Mesothelial cell of epicardium (in vitro differentiated cells): ENCODE data around the gene AUH. TPM values are rescaled to one million over a fixed set of nuclear protein-coding genes. Genes with fewer than 3 reads are reported as not detected.
A peak's percentile ranks its signal among the peaks of the same experiment; 100 is the strongest.

Experiments
- DNase-seq, 2 experiments: peaks; one replicate each; pipeline ENCODE4 v3.0.0; 2021; ENCODE audit warnings: low spot score in 2 of 2; ENCODE audit not compliant: unreplicated experiment in 2 of 2
- H3K27ac Mint-ChIP-seq: 2 replicates; pipeline ENCODE4 v1.8.0; 2021; ENCODE audit warnings: mixed read lengths
- H3K27me3 Mint-ChIP-seq: 2 replicates; pipeline ENCODE4 v1.8.0; 2021; ENCODE audit warnings: low read depth, mixed read lengths
- H3K36me3 Mint-ChIP-seq: 2 replicates; pipeline ENCODE4 v1.8.0; 2021; ENCODE audit warnings: mixed read lengths
- H3K4me1 Mint-ChIP-seq: 2 replicates; pipeline ENCODE4 v1.8.0; 2021; ENCODE audit warnings: mixed read lengths
- H3K4me3 Mint-ChIP-seq: 2 replicates; pipeline ENCODE4 v1.8.0; 2021; ENCODE audit warnings: mild to moderate bottlenecking, moderate library complexity, mixed read lengths
- H3K9me3 Mint-ChIP-seq: 2 replicates; pipeline ENCODE4 v1.8.0; 2021; ENCODE audit warnings: mixed read lengths
- total RNA-seq: library from RNA; stranded (reverse); gene quantifications from 3 replicates; pipeline ENCODE4 v1.2.1, GENCODE V29; 2021
- TF ChIP-seq, protein P1 (sequence below): fragments of 200-600 bp; sonication (generic); IDR thresholded peaks from one replicate; pipeline ENCODE4 v1.5.0; 2021; ENCODE audit warnings: antibody characterized with exemption; ENCODE audit not compliant: unreplicated experiment

AUH gene
- total RNA-seq, 1 donor from 2014 or later: 24.8 TPM

DNA sequence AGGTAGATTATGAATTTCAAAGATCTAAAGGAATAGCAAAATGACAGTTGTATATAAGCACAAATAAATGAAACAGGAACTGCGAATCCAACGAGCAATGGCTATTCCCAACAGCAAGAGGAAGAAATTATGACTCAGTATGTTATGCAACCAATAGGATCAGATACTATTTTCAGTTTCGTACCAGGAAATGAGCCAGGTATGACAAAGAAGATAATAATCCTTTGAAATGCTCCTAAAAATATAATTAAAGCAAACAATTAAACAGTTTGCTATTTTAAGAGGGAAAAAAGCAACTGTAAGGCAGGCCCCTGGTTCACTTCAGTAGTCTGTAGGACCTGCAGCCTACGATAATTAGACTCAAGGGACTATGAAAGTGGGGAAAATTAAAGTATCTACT lies 58.9 kb downstream of the AUH start:
- H3K27me3 Mint-ChIP-seq: no peaks in the 10 kb centered on the region
- no peaks in the 10 kb centered on the region for H3K36me3 Mint-ChIP-seq
- H3K9me3 Mint-ChIP-seq: no peaks in the 10 kb centered on the region
- no peak overlapping the region for H3K4me3 Mint-ChIP-seq
- no peak overlapping the region for H3K27ac Mint-ChIP-seq
- TF ChIP-seq, protein P1, sequence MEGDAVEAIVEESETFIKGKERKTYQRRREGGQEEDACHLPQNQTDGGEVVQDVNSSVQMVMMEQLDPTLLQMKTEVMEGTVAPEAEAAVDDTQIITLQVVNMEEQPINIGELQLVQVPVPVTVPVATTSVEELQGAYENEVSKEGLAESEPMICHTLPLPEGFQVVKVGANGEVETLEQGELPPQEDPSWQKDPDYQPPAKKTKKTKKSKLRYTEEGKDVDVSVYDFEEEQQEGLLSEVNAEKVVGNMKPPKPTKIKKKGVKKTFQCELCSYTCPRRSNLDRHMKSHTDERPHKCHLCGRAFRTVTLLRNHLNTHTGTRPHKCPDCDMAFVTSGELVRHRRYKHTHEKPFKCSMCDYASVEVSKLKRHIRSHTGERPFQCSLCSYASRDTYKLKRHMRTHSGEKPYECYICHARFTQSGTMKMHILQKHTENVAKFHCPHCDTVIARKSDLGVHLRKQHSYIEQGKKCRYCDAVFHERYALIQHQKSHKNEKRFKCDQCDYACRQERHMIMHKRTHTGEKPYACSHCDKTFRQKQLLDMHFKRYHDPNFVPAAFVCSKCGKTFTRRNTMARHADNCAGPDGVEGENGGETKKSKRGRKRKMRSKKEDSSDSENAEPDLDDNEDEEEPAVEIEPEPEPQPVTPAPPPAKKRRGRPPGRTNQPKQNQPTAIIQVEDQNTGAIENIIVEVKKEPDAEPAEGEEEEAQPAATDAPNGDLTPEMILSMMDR: no peak
- H3K4me1 Mint-ChIP-seq: peaks cover 46% of the 10 kb centered on the region
- DNase-seq: no peak

DNA sequence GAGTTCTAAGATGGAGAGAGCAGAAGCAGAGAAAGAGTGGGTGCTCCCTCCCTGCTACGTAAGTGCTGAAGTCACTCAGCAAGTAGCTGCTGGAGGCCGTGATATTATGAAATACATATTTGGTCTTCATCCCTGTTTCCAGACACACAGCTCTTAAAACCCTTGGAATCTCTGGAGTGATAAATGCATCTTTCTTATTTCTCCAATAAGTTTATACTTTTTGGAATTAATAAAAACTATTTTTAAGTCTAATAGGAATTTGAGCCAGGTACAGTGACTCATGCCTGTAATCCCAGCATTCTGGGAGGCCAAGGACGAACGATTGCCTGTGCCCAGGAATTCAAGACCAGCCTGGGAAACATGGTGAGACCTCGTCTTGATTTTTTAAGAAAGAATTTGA lies 60.6 kb downstream of the AUH start:
- Mint-ChIP-seq H3K36me3 (peaks cover 5% of the 10 kb centered on the region), H3K4me3 (no peak overlapping the region), H3K27ac (peak overlapping the region; percentile 80), H3K9me3 (no peaks in the 10 kb centered on the region), H3K4me1 (peaks cover 51% of the 10 kb centered on the region), H3K27me3 (no peaks in the 10 kb centered on the region)
- DNase-seq: no peak
- TF ChIP-seq, protein P1: no peak

DNA sequence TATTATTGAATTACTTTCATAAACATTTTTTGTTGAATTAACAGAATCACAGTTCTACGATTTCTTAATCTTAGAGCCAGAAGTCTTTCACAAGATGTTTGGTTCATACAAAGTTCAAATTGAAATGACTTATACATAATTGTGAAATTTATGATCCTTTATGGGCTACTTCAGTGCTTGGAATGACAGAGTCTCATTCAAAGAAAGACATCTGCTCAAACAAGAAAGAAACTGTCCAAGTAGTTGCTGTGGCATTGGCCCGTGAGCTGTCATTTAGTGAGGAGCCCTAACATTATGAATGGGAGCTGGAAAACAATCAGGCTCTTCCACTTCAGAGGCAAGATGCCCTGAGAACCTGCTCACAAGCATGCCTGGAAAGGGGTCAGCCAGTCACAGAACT lies 63.4 kb downstream of the AUH start:
- Mint-ChIP-seq H3K9me3 (peaks cover 3% of the 10 kb centered on the region), H3K27me3 (no peaks in the 10 kb centered on the region), H3K4me3 (no peak overlapping the region), H3K27ac (peak overlapping the region; percentile 86), H3K36me3 (peaks cover 27% of the 10 kb centered on the region), H3K4me1 (peaks cover 37% of the 10 kb centered on the region)
- no peak for DNase-seq
- TF ChIP-seq, protein P1: no peak

DNA sequence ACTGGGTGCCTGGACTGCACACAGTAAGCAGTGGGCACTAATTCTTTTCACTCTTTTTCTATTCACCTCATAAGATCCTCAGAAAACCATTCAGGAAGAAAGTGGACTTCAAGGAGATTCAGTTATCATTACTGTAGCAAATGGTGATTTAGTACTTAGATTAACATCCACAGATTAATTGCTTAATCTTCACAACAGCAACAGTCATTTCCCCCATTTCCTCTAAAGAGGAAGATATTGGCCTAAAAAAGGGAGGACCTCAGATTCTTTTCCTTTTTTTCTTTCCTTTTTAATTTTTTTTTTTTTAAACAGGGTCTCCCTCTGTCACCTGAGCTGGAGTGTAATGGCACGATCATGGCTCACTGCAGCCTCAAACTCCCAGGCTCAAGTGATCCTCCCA lies 64.4 kb downstream of the AUH start:
- Mint-ChIP-seq H3K4me3 (no peak overlapping the region), H3K4me1 (peaks cover 37% of the 10 kb centered on the region), H3K36me3 (peaks cover 37% of the 10 kb centered on the region), H3K9me3 (peaks cover 3% of the 10 kb centered on the region), H3K27ac (peak overlapping the region; percentile 18), H3K27me3 (no peaks in the 10 kb centered on the region)
- no peak for DNase-seq
- TF ChIP-seq, protein P1: no peak

DNA sequence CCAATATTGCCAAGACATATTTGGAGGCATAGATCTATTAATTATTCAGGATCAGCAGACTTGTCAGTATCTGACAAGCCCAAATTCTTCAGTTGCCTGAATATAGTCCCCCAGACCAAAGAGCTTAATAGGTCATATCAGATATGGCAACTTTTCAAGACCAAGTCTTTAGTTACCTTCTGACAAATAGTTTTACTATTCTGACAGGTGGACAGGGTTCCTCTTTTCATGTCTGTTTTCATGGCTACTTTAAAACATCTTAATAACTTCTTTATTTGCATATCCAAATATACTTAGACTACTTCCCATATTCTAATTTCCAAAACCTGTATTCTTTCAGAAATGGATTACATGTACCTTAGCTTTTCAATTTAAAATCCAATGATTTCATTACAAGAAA lies 65.4 kb downstream of the AUH start:
- TF ChIP-seq, protein P1: no peak

DNA sequence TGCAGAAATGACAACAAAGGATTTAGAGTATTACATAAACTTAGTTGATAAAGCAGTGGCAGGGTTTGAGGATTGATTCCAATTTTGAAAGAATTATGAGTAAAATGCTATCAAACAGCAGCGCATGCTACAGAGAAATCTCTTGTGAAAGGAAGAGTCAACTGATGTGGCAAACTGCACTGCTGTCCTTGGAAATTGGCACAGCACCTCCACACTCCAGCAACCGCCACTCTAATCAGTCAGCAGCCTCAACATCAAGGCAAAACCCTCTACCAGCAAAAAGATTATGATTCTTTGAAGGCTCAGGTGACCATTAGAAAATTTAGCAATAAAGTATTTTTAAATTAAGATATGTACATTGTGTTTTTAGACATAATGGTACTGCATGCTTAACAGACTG lies 66.4 kb downstream of the AUH start:
- no peak overlapping the region for H3K27ac Mint-ChIP-seq
- no peak for DNase-seq
- peaks cover 37% of the 10 kb centered on the region for H3K4me1 Mint-ChIP-seq
- TF ChIP-seq, protein P1: no peak
- no peak overlapping the region for H3K4me3 Mint-ChIP-seq
- H3K36me3 Mint-ChIP-seq: peaks cover 45% of the 10 kb centered on the region
- H3K27me3 Mint-ChIP-seq: no peaks in the 10 kb centered on the region
- H3K9me3 Mint-ChIP-seq: peaks cover 3% of the 10 kb centered on the region

More for the DNA sequence above, 65.4 kb downstream of the AUH start:
- Mint-ChIP-seq H3K27me3 (no peaks in the 10 kb centered on the region), H3K4me1 (peaks cover 38% of the 10 kb centered on the region), H3K9me3 (peaks cover 3% of the 10 kb centered on the region), H3K4me3 (no peak overlapping the region), H3K27ac (no peak overlapping the region), H3K36me3 (peaks cover 40% of the 10 kb centered on the region)
- DNase-seq: no peak
